ENCODE measurements around the gene CYP27B1. TPM values are rescaled to one million over a fixed set of nuclear protein-coding genes. Genes with fewer than 3 reads are reported as not detected.
A peak's percentile ranks its signal among the peaks of the same experiment; 100 is the strongest.

Gene CYP27B1
- total and polyA plus RNA-seq, 8 donors: 0.56 to 3.1 (median 1.4) TPM; not detected in 1

- 8 to 13% (median 12%) methylated on average over 7 to 8 of the region's 8 CpGs for WGBS, 5 donors
- peak in 1 of 2 donors; percentile 36 for DNase-seq
- peak overlapping the region; percentile 86 to 91 (median 90) for H3K27ac ChIP-seq
- no peaks in the 10 kb centered on the region for H3K9me3 ChIP-seq
- TF ChIP-seq CTCF (IDR thresholded peaks at IDR 0.05) (no peak), EP300 (IDR thresholded peaks at IDR 0.05) (no peak), POLR2AphosphoS5 (IDR thresholded peaks at IDR 0.05) (no peak), POLR2A (IDR thresholded peaks at IDR 0.05) (no peak)
- peaks cover 25 to 46% (median 44%) of the 10 kb centered on the region in 4 donors for H3K36me3 ChIP-seq
- H3K4me1 ChIP-seq: peaks cover 23 to 48% (median 42%) of the 10 kb centered on the region in 4 donors
- peak overlapping the region; percentile 61 to 81 (median 72) for H3K4me3 ChIP-seq
- H3K27me3 ChIP-seq: no peaks in the 10 kb centered on the region
- intact Hi-C loops (cut with DNase I; ENCODE audit: low total_unique reads): no loop called here
Observed at GRCh38 chr12:57751432-57751787, 15.5 kb downstream of the CYP27B1 start.

GRCh38 chr12:57750561-57751431 is 16.1 kb downstream of the CYP27B1 start:
- intact Hi-C loops (cut with DNase I; ENCODE audit: low total_unique reads): no loop called here
- WGBS, 5 donors: 81 to 91% (median 88%) methylated on average over 15 of the region's 15 CpGs

GRCh38 chr12:57749061-57749460 is 17.8 kb downstream of the CYP27B1 start:
- no peak overlapping the region for H3K4me3 ChIP-seq
- DNase-seq: no peak
- TF ChIP-seq POLR2AphosphoS5 (IDR thresholded peaks at IDR 0.05) (no peak), POLR2A (IDR thresholded peaks at IDR 0.05) (no peak), EP300 (IDR thresholded peaks at IDR 0.05) (no peak)
- no peaks in the 10 kb centered on the region for H3K27me3 ChIP-seq
- WGBS, 5 donors: 91 to 96% (median 93%) methylated on average over 5 of the region's 5 CpGs
- intact Hi-C loops (cut with DNase I; ENCODE audit: low total_unique reads): no loop called here
- no peaks in the 10 kb centered on the region for H3K9me3 ChIP-seq
- no peak overlapping the region for H3K27ac ChIP-seq
- peaks cover 25 to 49% (median 46%) of the 10 kb centered on the region in 4 donors for H3K36me3 ChIP-seq
- H3K4me1 ChIP-seq: peaks cover 25 to 48% (median 40%) of the 10 kb centered on the region in 4 donors

More at GRCh38 chr12:57750561-57751431, 16.1 kb downstream of the CYP27B1 start:
- Histone ChIP-seq H3K27me3 (no peaks in the 10 kb centered on the region), H3K9me3 (no peaks in the 10 kb centered on the region), H3K4me1 (peaks cover 17 to 48% (median 40%) of the 10 kb centered on the region in 4 donors), H3K4me3 (peak overlapping the region; percentile 61 to 81 (median 72)), H3K27ac (peak overlapping the region in 4 of 5 donors; percentile 86 to 91 (median 90)), H3K36me3 (peaks cover 25 to 49% (median 46%) of the 10 kb centered on the region in 4 donors)
- TF ChIP-seq CTCF (IDR thresholded peaks at IDR 0.05) (no peak), EP300 (IDR thresholded peaks at IDR 0.05) (no peak), POLR2AphosphoS5 (IDR thresholded peaks at IDR 0.05) (no peak), POLR2A (IDR thresholded peaks at IDR 0.05) (no peak)
- DNase-seq: no peak

GRCh38 chr12:57746025-57746424 is 20.9 kb downstream of the CYP27B1 start:
- WGBS, 5 donors: 86 to 91% (median 90%) methylated on average over 3 of the region's 3 CpGs
- intact Hi-C loops (cut with DNase I; ENCODE audit: low total_unique reads): no loop called here
- peaks cover 15 to 31% (median 24%) of the 10 kb centered on the region in 4 donors for H3K4me1 ChIP-seq
- TF ChIP-seq POLR2A (IDR thresholded peaks at IDR 0.05): no peak
- TF ChIP-seq EP300 (IDR thresholded peaks at IDR 0.05): no peak
- no peak for TF ChIP-seq CTCF (IDR thresholded peaks at IDR 0.05)
- no peak for TF ChIP-seq POLR2AphosphoS5 (IDR thresholded peaks at IDR 0.05)
- H3K27ac ChIP-seq: peak overlapping the region in 4 of 5 donors; percentile 95 to 97 (median 96)
- no peaks in the 10 kb centered on the region for H3K9me3 ChIP-seq
- H3K27me3 ChIP-seq: peaks cover 0 to 25% (median 0%) of the 10 kb centered on the region in 3 donors
- no peak for DNase-seq
- H3K4me3 ChIP-seq: peak overlapping the region in 2 of 4 donors; percentile 63 to 70
- peaks cover 25 to 49% (median 46%) of the 10 kb centered on the region in 4 donors for H3K36me3 ChIP-seq

Data from stomach (tissue), 9 donors.